Vagina (tissue), 2 donors: ENCODE results near the gene DAPK3. TPM values are rescaled to one million over a fixed set of nuclear protein-coding genes. Genes with fewer than 3 reads are reported as not detected.
A peak's percentile ranks its signal among the peaks of the same experiment; 100 is the strongest.

Experiments
- DNase-seq, 2 donors: peaks; one replicate each; pipeline ENCODE4 v3.0.0-alpha.2; 2017; ENCODE audit errors: extremely low spot score in 2 of 2
- H3K27ac ChIP-seq: fragments of 200-600 bp; sonication (generic); one replicate; pipeline ENCODE4 v1.5.1; 2019
- H3K27me3 ChIP-seq: fragments of 200-600 bp; sonication (generic); one replicate; pipeline ENCODE4 v1.5.1; 2019
- H3K36me3 ChIP-seq, 2 donors: fragments of 200-600 bp; sonication (generic); one replicate each; pipeline ENCODE4 v1.5.1; 2017 to 2019
- H3K4me1 ChIP-seq: fragments of 200-600 bp; sonication (generic); one replicate; pipeline ENCODE4 v1.5.1; 2019
- H3K4me3 ChIP-seq, 2 donors: fragments of 200-600 bp; sonication (generic); 1 replicate in 1 of 2; 2 replicates in 1 of 2; pipeline ENCODE4 v1.5.1; 2016 to 2019
- H3K9me3 ChIP-seq: fragments of 200-600 bp; sonication (generic); one replicate; pipeline ENCODE4 v1.5.1; 2019
- CTCF ChIP-seq, 3 experiments: fragments of 450-650 bp in 2 of 3; fragments of 200-600 bp in 1 of 3; sonication (generic) in 1 of 3; IDR thresholded peaks; one replicate each; pipeline ENCODE4 v1.5.1; 2017 to 2019; ENCODE audit warnings: antibody characterized with exemption in 3 of 3, mild to moderate bottlenecking in 2 of 3, moderate library complexity in 2 of 3
- POLR2A ChIP-seq, 2 donors: fragments of 450-650 bp; IDR thresholded peaks; one replicate each; pipeline ENCODE4 v1.6.1; 2017; ENCODE audit warnings: antibody characterized with exemption in 2 of 2, mild to moderate bottlenecking in 2 of 2, moderate library complexity in 2 of 2
- POLR2AphosphoS5 ChIP-seq, 2 donors: sonication (generic); formaldehyde crosslinking; IDR thresholded peaks; one replicate each; pipeline ENCODE4 v1.9.0; 2017; ENCODE audit warnings: antibody characterized with exemption in 2 of 2, mild to moderate bottlenecking in 2 of 2, low read depth in 1 of 2; ENCODE audit not compliant: insufficient read depth in 1 of 2
- intact Hi-C: fragments of 100-400 bp; cut with DNase I; formaldehyde crosslinking; loops from one replicate; pipeline ENCODE4 v1.15.1; 2023
- total RNA-seq: library from RNA; depleted of rRNA; stranded (reverse); fragments of >200 nt; gene quantifications from one replicate; pipeline ENCODE4 v1.2.3, GENCODE V29; 2016

DAPK3 gene
- total RNA-seq, 1 donor from 2014 or later, result 62.4 TPM

GRCh38 chr19:3985643-3986259 lies 14.9 kb upstream of the DAPK3 start:
- Histone ChIP-seq H3K4me3 (peak overlapping the region; percentile 79 to 100), H3K27ac (peak overlapping the region; percentile 92), H3K4me1 (peaks cover 49% of the 10 kb centered on the region), H3K27me3 (no peaks in the 10 kb centered on the region), H3K36me3 (peaks cover 3 to 37% of the 10 kb centered on the region in 2 donors), H3K9me3 (no peaks in the 10 kb centered on the region)
- no peak for DNase-seq
- TF ChIP-seq CTCF (IDR thresholded peaks at IDR 0.05) (no peak), POLR2AphosphoS5 (IDR thresholded peaks at IDR 0.05; ENCODE audit: insufficient read depth in 1 of 2, low read depth in 1 of 2) (no peak), POLR2A (IDR thresholded peaks at IDR 0.05) (no peak)
- intact Hi-C loops, result loop anchor here (5.0 to 10.0 kb wide), 2 partner anchors 82 to 219 kb away; partner anchors contain the start of gene ZBTB7A

- Histone ChIP-seq H3K27me3 (no peaks in the 10 kb centered on the region), H3K4me1 (peaks cover 49% of the 10 kb centered on the region)
- intact Hi-C loops, result loop anchor here (5.0 to 10.0 kb wide), 2 partner anchors 82 to 220 kb away; partner anchors contain the start of gene ZBTB7A
These were observed 14.2 kb upstream of the DAPK3 start, which contains the start of gene EEF2 for GRCh38 chr19:3984908-3985642. EEF2 (minus strand) TSS chr19:3985463; CDS start chr19:3985380, 83 bp downstream.

GRCh38 chr19:3984584-3984907 lies 13.6 kb upstream of the DAPK3 start:
- peak overlapping the region; percentile 79 to 100 for H3K4me3 ChIP-seq
- H3K36me3 ChIP-seq, result peaks cover 3 to 49% of the 10 kb centered on the region in 2 donors
- no peaks in the 10 kb centered on the region for H3K9me3 ChIP-seq
- peaks cover 49% of the 10 kb centered on the region for H3K4me1 ChIP-seq
- no peaks in the 10 kb centered on the region for H3K27me3 ChIP-seq
- TF ChIP-seq CTCF (IDR thresholded peaks at IDR 0.05) (no peak), POLR2A (IDR thresholded peaks at IDR 0.05) (no peak), POLR2AphosphoS5 (IDR thresholded peaks at IDR 0.05; ENCODE audit: insufficient read depth in 1 of 2, low read depth in 1 of 2) (no peak)
- DNase-seq, result no peak
- intact Hi-C loops, result loop anchor here (10.0 kb wide), 1 partner anchor 220 kb away; no protein-coding TSS in a partner anchor
- H3K27ac ChIP-seq, result peak overlapping the region; percentile 92

More at GRCh38 chr19:3984908-3985642, 14.2 kb upstream of the DAPK3 start, which contains the start of gene EEF2:
- Histone ChIP-seq H3K9me3 (no peaks in the 10 kb centered on the region), H3K4me3 (peak within 1 kb of the TSS; percentile 79 to 100), H3K36me3 (peaks cover 3 to 43% of the 10 kb centered on the region in 2 donors), H3K27ac (peak within 1 kb of the TSS; percentile 92)
- peak in 1 of 2 donors; percentile 91 for DNase-seq
- peak; percentile 87 to 100 for TF ChIP-seq POLR2AphosphoS5 (IDR thresholded peaks at IDR 0.05; ENCODE audit: insufficient read depth in 1 of 2, low read depth in 1 of 2)
- TF ChIP-seq POLR2A (IDR thresholded peaks at IDR 0.05), result peak; percentile 47 to 99
- peak in 1 of 3 experiments; percentile 15 for TF ChIP-seq CTCF (IDR thresholded peaks at IDR 0.05)

GRCh38 chr19:3983936-3984583 lies 13.2 kb upstream of the DAPK3 start:
- Histone ChIP-seq H3K9me3 (no peaks in the 10 kb centered on the region), H3K27ac (peak overlapping the region; percentile 92), H3K4me3 (peak overlapping the region; percentile 79 to 100), H3K27me3 (no peaks in the 10 kb centered on the region), H3K4me1 (peaks cover 49% of the 10 kb centered on the region), H3K36me3 (peaks cover 3 to 54% of the 10 kb centered on the region in 2 donors)
- peak in 1 of 2 donors; percentile 88 for DNase-seq
- TF ChIP-seq POLR2AphosphoS5 (IDR thresholded peaks at IDR 0.05; ENCODE audit: insufficient read depth in 1 of 2, low read depth in 1 of 2) (peak in 1 of 2 donors; percentile 58), CTCF (IDR thresholded peaks at IDR 0.05) (no peak), POLR2A (IDR thresholded peaks at IDR 0.05) (no peak)
- intact Hi-C loops, result loop anchor here (10.0 kb wide), 1 partner anchor 221 kb away; no protein-coding TSS in a partner anchor
